HG03521 (cell line): ENCODE data around the gene OR52W1.
"Not testable (repeated sequence)": the region's sequence is repeated elsewhere in the genome, so short reads cannot be mapped to it uniquely, and the experiment has no call there.

ENCODE experiments used
- ATAC-seq: cut with Tn5 transposase; IDR thresholded peaks from one replicate; pipeline ENCODE4 v1.9.1; 2021; ENCODE audit warnings: mild to moderate bottlenecking, moderate library complexity; ENCODE audit not compliant: unreplicated experiment

The OR52W1 gene

DNA sequence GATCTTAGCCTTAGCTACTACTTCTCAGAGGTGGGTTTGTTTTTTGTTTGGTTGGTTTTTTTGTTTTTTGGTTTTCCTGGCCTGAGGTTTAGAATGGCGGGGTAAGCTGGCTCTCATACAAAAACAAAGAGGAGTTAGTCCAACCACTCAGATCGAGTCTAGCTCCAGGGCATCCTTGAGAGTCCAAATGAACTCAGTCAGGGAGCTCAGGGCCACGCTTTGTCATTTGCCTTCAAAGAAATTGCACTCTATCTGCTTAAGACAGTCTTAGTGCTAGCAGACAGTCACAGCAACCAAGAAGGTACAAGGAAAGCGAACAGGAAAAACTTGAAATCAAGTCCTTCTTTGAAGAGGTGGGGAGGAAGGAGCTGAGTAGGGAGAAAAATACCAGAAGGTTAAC, 17.5 kb downstream of the OR52W1 start:
- no peak for ATAC-seq

GRCh38 chr11:6217722-6218121, 18.7 kb downstream of the OR52W1 start:
- no peak for ATAC-seq

- ATAC-seq: no peak
These were observed 20.3 kb downstream of the OR52W1 start for GRCh38 chr11:6219359-6219758.

- ATAC-seq: no peak
These were observed 24.8 kb downstream of the OR52W1 start for GRCh38 chr11:6223854-6224253.

- ATAC-seq: no peak
These were observed 25.4 kb downstream of the OR52W1 start for GRCh38 chr11:6224421-6224820.

GRCh38 chr11:6225024-6225423, 26.0 kb downstream of the OR52W1 start:
- no peak for ATAC-seq

GRCh38 chr11:6225896-6226295, 26.9 kb downstream of the OR52W1 start:
- ATAC-seq: no peak

DNA sequence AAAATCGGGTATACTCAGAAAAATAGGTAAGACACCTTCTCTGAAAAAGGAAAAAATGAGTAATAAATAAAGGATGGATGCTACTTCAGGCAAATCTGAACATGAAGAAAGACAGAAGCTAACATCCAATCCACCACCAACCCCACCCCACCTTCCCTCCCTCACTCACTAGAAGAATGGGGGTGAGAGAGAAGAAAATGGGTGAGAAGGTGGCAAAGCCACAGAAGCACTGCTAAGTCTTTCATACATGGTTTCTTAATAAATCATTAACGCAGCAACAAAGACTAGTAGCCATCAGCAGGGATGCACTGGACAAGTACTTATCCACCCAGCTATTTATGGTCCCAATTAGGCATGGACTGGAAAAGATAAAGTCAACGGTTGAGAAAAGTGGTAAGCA, 29.5 kb downstream of the OR52W1 start:
- no peak for ATAC-seq

GRCh38 chr11:6229911-6230310, 30.9 kb downstream of the OR52W1 start:
- no peak for ATAC-seq

- no peak for ATAC-seq
These were observed 33.9 kb downstream of the OR52W1 start for GRCh38 chr11:6232899-6233298.

DNA sequence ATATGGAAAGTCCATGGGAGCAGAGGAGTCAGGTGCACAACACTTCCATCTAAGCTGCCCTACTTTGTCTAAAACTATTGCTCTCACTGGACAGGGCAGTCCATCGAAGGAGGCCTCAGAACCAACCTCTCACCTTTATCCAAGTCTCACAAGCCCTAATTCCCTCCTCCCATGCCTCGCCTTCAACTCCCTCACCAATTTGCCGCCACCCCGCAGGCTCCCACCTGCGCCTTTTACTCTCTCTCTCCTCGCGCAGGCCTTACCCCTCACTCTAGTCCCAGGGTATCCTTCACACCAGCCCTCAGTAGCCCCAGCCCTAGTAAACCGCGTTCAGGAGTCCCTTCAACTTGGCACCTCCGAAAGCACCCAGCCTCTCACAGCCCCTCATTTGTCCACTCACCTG, 35.0 kb downstream of the OR52W1 start:
- ATAC-seq: no peak

GRCh38 chr11:6234387-6235107, 35.5 kb downstream of the OR52W1 start, which contains the start of gene FHIP1B:
Gene FHIP1B (minus strand): TSS chr11:6234636. CDS start chr11:6224516, 10,120 bp downstream.
- ATAC-seq: peak; percentile 96

DNA sequence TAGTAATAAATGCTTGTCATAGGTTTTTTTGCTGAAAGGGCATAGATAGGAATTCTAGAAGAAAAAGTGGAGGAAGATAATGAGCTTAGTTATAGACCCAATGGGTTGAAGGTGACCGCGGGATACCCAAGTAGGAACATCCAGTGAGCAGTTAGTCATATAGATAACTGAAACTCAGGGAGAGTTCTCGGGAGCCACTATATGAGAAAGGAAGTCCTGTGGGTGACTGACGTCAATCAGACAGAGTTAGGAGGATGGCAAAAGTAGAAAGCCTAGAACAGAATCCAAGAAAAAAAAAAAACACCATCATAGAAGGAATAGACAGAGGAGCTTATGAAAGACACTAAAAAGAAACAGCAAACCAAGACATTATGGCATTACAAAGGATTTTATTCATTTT, 38.2 kb downstream of the OR52W1 start:
- no peak for ATAC-seq

DNA sequence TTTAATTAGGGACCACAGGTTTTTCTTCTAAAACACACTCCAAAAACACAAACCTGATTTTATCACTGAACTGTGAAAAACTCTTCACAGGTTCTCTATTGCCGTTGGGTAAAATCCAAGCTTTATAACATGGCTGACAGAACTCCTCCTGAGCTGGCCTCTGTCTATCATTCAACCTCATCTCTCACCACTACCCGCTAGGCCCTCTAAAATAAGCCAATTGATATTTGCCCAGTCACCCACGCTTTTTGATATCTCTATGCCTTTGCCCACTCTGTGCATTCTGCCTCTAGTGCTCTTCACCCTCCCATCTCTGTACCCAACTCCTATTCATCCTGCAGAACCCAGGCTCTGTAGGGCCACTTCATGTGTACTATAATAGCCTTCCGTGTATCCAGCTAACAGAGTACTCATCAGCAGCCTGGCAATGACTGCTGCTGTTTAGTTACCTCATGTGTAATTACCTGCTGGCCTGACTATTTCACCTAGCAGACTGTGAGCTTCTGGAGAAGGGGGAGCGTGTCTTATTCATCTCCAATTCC, 38.8 kb downstream of the OR52W1 start:
- no peak for ATAC-seq

DNA sequence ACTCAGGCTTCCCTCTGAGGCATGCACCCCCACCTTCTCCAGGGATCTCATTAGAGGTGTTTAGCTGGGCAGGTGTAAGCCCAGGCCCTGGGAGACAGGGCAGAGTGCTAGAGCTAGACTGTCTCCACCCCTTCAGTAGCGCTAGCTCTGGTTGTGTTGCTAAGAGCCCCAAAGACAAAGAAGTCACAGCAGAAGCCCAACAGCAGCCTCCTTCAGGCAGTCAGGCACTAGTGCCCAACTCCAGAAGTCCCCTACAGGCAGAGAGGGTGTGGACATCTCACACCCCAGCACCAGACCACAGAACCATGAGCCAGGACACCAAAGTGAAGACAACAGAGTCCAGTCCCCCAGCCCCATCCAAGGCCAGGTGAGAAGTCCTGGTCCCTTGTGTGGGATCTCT, 39.9 kb downstream of the OR52W1 start, which contains the start of gene CNGA4:
CNGA4 (plus strand) TSS at position 188 of the 400 bp plus-strand sequence; CDS start at position 306, 118 bp downstream.
- no peak for ATAC-seq

DNA sequence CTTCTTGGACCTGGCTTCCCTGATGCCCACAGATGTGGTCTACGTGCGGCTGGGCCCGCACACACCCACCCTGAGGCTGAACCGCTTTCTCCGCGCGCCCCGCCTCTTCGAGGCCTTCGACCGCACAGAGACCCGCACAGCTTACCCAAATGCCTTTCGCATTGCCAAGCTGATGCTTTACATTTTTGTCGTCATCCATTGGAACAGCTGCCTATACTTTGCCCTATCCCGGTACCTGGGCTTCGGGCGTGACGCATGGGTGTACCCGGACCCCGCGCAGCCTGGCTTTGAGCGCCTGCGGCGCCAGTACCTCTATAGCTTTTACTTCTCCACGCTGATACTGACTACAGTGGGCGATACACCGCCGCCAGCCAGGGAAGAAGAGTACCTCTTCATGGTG, 41.1 kb downstream of the OR52W1 start:
- no peak for ATAC-seq

DNA sequence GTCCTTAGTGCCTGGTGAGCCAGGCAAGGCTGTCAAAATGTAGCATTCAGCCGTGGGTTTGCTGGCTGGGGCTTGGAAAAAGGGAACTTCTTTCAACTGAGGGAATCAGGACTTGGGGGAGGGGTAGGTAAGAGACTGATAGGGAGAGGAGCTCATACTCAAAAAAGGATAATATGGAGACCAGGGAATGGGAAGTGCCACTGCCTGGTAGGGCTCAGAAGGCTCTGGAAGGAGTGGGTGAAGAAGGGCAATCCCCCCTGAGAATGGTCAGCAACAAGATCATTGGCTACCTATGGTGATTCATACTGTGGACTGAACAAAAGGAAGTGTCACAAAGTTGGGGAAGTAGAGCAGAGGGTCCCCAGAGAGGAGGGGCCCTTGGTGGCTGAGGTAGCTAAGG, 41.8 kb downstream of the OR52W1 start:
- no peak for ATAC-seq

- no peak for ATAC-seq
These were observed 42.3 kb downstream of the OR52W1 start for GRCh38 chr11:6241316-6241715.

- no peak for ATAC-seq
These were observed 46.5 kb downstream of the OR52W1 start for GRCh38 chr11:6245536-6245935.

DNA sequence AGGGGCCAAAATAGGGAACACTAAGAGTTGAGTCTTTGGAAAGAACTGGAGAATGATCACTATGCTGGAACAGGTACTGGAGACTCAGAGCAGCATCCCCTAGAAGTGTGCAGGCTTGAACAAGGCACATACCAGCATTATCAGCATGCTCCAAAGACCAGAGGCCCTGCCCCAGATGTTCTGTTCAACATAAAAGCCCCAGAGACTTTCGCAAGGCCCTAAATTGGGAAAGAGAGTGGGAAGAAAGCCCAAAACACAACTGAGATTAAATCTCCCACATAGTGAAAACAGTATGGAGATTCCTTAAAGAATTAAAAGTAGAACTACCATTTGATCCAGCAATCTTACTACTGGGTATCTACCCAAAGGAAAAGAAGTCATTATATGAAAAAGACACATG, 49.2 kb downstream of the OR52W1 start:
- ATAC-seq: no peak

GRCh38 chr11:6248897-6249296, 49.9 kb downstream of the OR52W1 start:
- ATAC-seq: not testable (repeated sequence)
